Kidney (tissue), 14 donors: ENCODE data around the gene ANKRD11. TPM values are rescaled to one million over a fixed set of nuclear protein-coding genes. Genes with fewer than 3 reads are reported as not detected.
"Not testable (repeated sequence)": the region's sequence is repeated elsewhere in the genome, so short reads cannot be mapped to it uniquely, and the experiment has no call there.

Experiments used
- DNase-seq, 5 donors: peaks; one replicate each; pipeline ENCODE4 v3.0.0-alpha.2; 2013 to 2020
- FAIRE-seq: peaks from 2 replicates; lab custom pipeline; 2012; peaks lifted over from hg19 to GRCh38; lab: Jason Lieb, UNC
- H3K27ac ChIP-seq, 2 donors: one replicate each; pipeline ENCODE4 v1.7.0; 2013; ENCODE audit warnings: low read depth in 2 of 2, low read length in 2 of 2, inconsistent platforms in 1 of 2
- H3K27me3 ChIP-seq: one replicate; pipeline ENCODE4 v1.7.1; 2013; ENCODE audit warnings: low read length, inconsistent platforms; ENCODE audit not compliant: control insufficient read depth, insufficient read depth
- H3K36me3 ChIP-seq, 3 donors: one replicate each; pipeline versions ENCODE4 v1.7.0 to v1.7.1; 2013; ENCODE audit warnings: low read length in 3 of 3, control low read depth in 1 of 3, inconsistent platforms in 1 of 3; ENCODE audit not compliant: insufficient read depth in 3 of 3, control insufficient read depth in 2 of 3
- H3K4me1 ChIP-seq, 3 donors: one replicate each; pipeline versions ENCODE4 v1.7.0 to v1.7.1; 2013; ENCODE audit warnings: low read length in 3 of 3, inconsistent platforms in 1 of 3, low read depth in 1 of 3; ENCODE audit not compliant: control insufficient read depth in 2 of 3, insufficient read depth in 2 of 3
- H3K4me3 ChIP-seq, 3 donors: one replicate each; pipeline versions ENCODE4 v1.7.0 to v1.8.1; 2013; ENCODE audit warnings: low read length in 3 of 3, control low read depth in 1 of 3, inconsistent platforms in 1 of 3
- H3K9ac ChIP-seq, 3 donors: one replicate each; pipeline versions ENCODE4 v1.7.0 to v1.7.1; 2013; ENCODE audit warnings: low read length in 3 of 3, control low read depth in 1 of 3, inconsistent platforms in 1 of 3
- H3K9me3 ChIP-seq, 3 donors: one replicate each; pipeline versions ENCODE4 v1.7.0 to v1.7.1; 2013; ENCODE audit warnings: low read length in 3 of 3, control low read depth in 1 of 3, inconsistent platforms in 1 of 3; ENCODE audit not compliant: control insufficient read depth in 2 of 3, insufficient read depth in 1 of 3
- intact Hi-C: fragments of 100-400 bp; cut with DNase I; formaldehyde crosslinking; loops from one replicate; pipeline ENCODE4 v1.11.1; 2022
- polyA plus RNA-seq: library from polyadenylated mRNA; stranded (reverse); fragments of 350-450 nt; fragmentation: Illumina TruSeq; extraction: RNeasy Lipid Tissue Mini Kit (QIAGEN cat#74804); gene quantifications from one replicate; pipeline ENCODE4 v1.2.3, GENCODE V29; 2014; ENCODE audit warnings: low read depth, low replicate concordance; ENCODE audit not compliant: insufficient read depth
- total RNA-seq: library from RNA; stranded (reverse); fragmentation: NEBNext Ultra II Directional; extraction: Animal tissue kit (Norgen Biotek cat#: 25700); gene quantifications from one replicate; pipeline ENCODE4 v1.2.1, GENCODE V29; 2021
- TF ChIP-seq, protein P1 (sequence below): IDR thresholded peaks from 3 replicates; pipeline ENCODE4 v1.5.1; 2012; ENCODE audit warnings: mild to moderate bottlenecking, moderate library complexity, borderline replicate concordance; ENCODE audit not compliant: insufficient read depth; ENCODE audit errors: extremely low read depth
- donor health status: control.
- donor health status: control.
- donor health status: control.
- donor health status: control.
- donor health status: control.
- donor health status: DM: yes; HTN: yes; CAD: no.
- donor health status: Normal renal cell carcinoma (clear cell type).

ANKRD11 gene
- total and polyA plus RNA-seq, 2 donors from 2014 or later = 36.2 to 154 TPM

DNA sequence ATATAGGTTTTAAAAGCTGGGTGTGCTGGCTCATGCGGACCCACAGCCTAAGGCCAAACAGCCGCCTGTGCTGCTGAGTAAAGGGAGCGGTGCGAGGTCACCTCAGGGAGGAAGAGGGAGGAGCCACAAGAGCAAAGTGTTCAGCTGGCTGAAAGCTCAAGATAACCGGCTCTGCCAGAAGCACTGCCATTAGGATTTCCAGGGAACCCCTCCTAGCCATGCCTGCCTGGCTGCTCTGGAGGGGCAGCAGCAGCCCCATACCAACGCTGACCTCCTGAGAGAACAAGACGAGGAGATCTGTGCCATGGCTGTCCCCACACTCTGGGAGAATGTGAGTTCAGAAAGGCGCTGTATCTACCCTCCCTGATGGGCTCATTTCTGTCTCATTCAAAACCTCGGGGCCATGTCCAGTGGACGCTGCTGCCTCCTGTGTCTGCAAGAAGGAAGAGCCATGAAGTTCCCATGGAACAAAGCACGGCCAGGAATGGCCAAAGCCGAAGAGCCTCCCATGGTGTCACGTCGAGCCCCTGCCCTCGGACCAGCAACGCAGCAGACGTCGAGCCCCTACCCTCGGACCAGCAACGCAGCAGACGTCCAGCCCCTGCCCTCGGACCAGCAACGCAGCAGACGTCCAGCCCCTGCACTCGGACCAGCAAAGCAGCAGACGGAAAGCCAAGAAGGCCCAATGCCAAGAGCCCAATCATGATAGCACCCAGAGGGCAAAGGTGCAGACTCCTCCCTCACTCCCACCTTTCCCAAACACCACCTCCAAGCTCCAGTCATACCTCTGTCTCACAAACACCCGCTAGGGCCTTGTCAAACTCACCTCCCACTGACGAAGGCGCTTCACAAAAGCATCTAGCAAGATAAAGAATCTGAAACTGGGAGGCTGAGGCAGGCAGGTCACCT, 107.0 kb downstream of the ANKRD11 start:
- TF ChIP-seq, protein P1, sequence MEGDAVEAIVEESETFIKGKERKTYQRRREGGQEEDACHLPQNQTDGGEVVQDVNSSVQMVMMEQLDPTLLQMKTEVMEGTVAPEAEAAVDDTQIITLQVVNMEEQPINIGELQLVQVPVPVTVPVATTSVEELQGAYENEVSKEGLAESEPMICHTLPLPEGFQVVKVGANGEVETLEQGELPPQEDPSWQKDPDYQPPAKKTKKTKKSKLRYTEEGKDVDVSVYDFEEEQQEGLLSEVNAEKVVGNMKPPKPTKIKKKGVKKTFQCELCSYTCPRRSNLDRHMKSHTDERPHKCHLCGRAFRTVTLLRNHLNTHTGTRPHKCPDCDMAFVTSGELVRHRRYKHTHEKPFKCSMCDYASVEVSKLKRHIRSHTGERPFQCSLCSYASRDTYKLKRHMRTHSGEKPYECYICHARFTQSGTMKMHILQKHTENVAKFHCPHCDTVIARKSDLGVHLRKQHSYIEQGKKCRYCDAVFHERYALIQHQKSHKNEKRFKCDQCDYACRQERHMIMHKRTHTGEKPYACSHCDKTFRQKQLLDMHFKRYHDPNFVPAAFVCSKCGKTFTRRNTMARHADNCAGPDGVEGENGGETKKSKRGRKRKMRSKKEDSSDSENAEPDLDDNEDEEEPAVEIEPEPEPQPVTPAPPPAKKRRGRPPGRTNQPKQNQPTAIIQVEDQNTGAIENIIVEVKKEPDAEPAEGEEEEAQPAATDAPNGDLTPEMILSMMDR = no peak
- no peaks in the 10 kb centered on the region for H3K27me3 ChIP-seq
- peak overlapping the region in 1 of 2 donors; percentile 18 for H3K27ac ChIP-seq
- no peaks in the 10 kb centered on the region for H3K36me3 ChIP-seq
- H3K4me3 ChIP-seq = no peak overlapping the region
- no peak overlapping the region for H3K9ac ChIP-seq
- intact Hi-C loops = no loop called here
- peak in 3 of 5 donors; percentile 61 to 71 (median 65) for DNase-seq
- H3K4me1 ChIP-seq = peaks cover 0 to 31% (median 23%) of the 10 kb centered on the region in 3 donors
- no peak for FAIRE-seq
- H3K9me3 ChIP-seq = no peaks in the 10 kb centered on the region

DNA sequence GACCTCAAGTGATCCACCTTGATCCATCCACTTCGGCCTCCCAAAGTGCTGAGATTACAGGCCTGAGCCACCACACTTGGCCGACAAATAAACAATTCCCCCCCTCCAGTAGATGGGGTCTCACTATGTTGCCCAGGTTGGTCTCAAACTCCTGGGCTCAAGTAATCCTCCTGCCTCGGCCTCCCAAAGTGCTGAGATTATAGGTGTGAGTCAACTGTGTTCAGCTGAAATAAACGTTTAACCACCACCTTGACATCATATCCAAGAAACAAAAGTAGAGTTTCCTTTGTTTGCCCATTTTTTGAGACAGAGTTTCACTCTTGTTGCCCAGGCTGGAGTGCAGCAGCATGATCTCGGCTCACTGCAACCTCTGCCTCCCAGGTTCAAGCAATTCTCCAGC, 107.8 kb downstream of the ANKRD11 start:
- DNase-seq, H3K9ac ChIP-seq, H3K9me3 ChIP-seq, H3K4me3 ChIP-seq, H3K27me3 ChIP-seq, H3K36me3 ChIP-seq, FAIRE-seq, intact Hi-C loops: not testable (repeated sequence)
- H3K27ac ChIP-seq = peak overlapping the region in 1 of 2 donors; percentile 18
- peaks cover 0 to 31% (median 23%) of the 10 kb centered on the region in 3 donors for H3K4me1 ChIP-seq

DNA sequence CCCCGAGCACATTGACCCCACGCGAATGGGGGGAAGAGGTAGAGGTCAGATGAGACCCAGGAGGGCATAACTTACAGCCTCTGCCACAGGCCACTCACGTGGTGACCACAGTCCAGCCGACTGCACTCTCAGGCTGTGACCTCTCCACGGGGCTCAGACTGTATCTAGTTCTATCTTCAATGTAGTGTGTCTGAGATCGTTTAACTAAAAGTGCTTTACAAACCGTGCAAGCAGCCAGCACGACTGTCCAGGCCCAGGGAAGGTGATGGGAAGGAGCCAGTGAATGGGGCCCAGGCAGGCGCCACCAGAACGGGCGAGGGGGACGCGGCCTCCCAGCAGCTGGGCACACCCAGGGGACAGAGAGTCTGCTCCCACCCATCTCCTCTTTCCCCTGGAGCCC, 108.6 kb downstream of the ANKRD11 start:
- no peaks in the 10 kb centered on the region for H3K9me3 ChIP-seq
- no peaks in the 10 kb centered on the region for H3K27me3 ChIP-seq
- FAIRE-seq = no peak
- no peak overlapping the region for H3K27ac ChIP-seq
- TF ChIP-seq, protein P1 = no peak
- peak in 1 of 5 donors; percentile 48 for DNase-seq
- H3K36me3 ChIP-seq = no peaks in the 10 kb centered on the region
- no peak overlapping the region for H3K9ac ChIP-seq
- H3K4me1 ChIP-seq = peaks cover 0 to 31% (median 23%) of the 10 kb centered on the region in 3 donors
- no peak overlapping the region for H3K4me3 ChIP-seq
- intact Hi-C loops = no loop called here

DNA sequence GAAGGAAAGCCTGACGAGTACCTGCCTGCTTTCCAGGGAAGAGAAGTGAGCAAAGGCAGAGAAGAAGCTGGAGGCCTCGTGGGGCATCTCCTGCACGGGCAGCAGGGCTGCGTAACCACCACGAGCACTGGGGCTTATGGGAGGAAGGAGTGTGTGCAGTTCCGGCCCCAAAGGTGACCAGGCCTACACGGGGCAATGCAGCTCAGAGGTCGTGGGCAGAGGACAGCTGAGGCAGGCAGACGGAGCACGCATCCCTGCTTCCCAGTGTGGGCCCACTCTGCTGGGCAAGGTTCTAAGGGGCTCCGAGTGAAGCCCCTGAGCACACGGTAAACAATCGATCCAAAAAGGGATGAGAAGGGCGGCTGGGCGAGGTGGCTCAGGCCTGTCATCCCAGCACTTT, 109.7 kb downstream of the ANKRD11 start:
- no peaks in the 10 kb centered on the region for H3K36me3 ChIP-seq
- FAIRE-seq (no peak), DNase-seq (peak in 1 of 5 donors; percentile 43)
- TF ChIP-seq, protein P1 = no peak
- no peak overlapping the region for H3K27ac ChIP-seq
- H3K9me3 ChIP-seq = peaks cover 0 to 6% (median 0%) of the 10 kb centered on the region in 3 donors
- intact Hi-C loops = no loop called here
- H3K4me3 ChIP-seq = no peak overlapping the region
- peaks cover 0 to 27% (median 20%) of the 10 kb centered on the region in 3 donors for H3K4me1 ChIP-seq
- H3K27me3 ChIP-seq = no peaks in the 10 kb centered on the region
- H3K9ac ChIP-seq = no peak overlapping the region
